Cerebellar nuclear complex (tissue), 1 donor: ENCODE measurements around the gene ADNP.
"Not testable (repeated sequence)": the region's sequence is repeated elsewhere in the genome, so short reads cannot be mapped to it uniquely, and the experiment has no call there.

Source experiments
- DNase-seq, 2 experiments: peaks; one replicate each; lab custom pipeline; 2025; lab: John Stamatoyannopoulos, UW

ADNP gene

GRCh38 chr20:50903353-50904051, 27.7 kb downstream of the ADNP start:
- DNase-seq = no peak

- no peak for DNase-seq
Measured at GRCh38 chr20:50901301-50901700, 29.9 kb downstream of the ADNP start.

- DNase-seq = no peak
Measured at GRCh38 chr20:50900261-50900660, 31.0 kb downstream of the ADNP start.

GRCh38 chr20:50898475-50898874, 32.8 kb downstream of the ADNP start:
- no peak for DNase-seq

- no peak for DNase-seq
Measured at GRCh38 chr20:50895111-50895830, 36.0 kb downstream of the ADNP start.

- DNase-seq = no peak
Measured at GRCh38 chr20:50893620-50894019, 37.6 kb downstream of the ADNP start.

- DNase-seq = no peak
Measured at GRCh38 chr20:50892394-50892793, 38.8 kb downstream of the ADNP start.

GRCh38 chr20:50891138-50891537, 40.1 kb downstream of the ADNP start:
- DNase-seq = no peak

- DNase-seq = no peak
Measured at GRCh38 chr20:50887576-50887975, 43.7 kb downstream of the ADNP start.

- DNase-seq = no peak
Measured at GRCh38 chr20:50886184-50886790, 45.0 kb downstream of the ADNP start.

GRCh38 chr20:50885781-50886180, 45.5 kb downstream of the ADNP start:
- no peak for DNase-seq

- DNase-seq = no peak
Measured at GRCh38 chr20:50885068-50885467, 46.2 kb downstream of the ADNP start.

- DNase-seq = no peak
Measured at GRCh38 chr20:50883856-50884255, 47.4 kb downstream of the ADNP start.

GRCh38 chr20:50881759-50882424, 49.3 kb downstream of the ADNP start:
- not testable (repeated sequence) for DNase-seq

- DNase-seq = no peak
Measured at GRCh38 chr20:50879649-50880550, 51.3 kb downstream of the ADNP start.

GRCh38 chr20:50877232-50877743, 53.9 kb downstream of the ADNP start:
- no peak for DNase-seq

- DNase-seq = no peak
Measured at GRCh38 chr20:50876816-50877215, 54.4 kb downstream of the ADNP start.

- no peak for DNase-seq
Measured at GRCh38 chr20:50876063-50876685, 55.1 kb downstream of the ADNP start.

GRCh38 chr20:50874758-50875665, 56.2 kb downstream of the ADNP start:
- no peak for DNase-seq
